Gastroesophageal sphincter (tissue), 4 donors: ENCODE results near the gene NFE2L3. TPM values are rescaled to one million over a fixed set of nuclear protein-coding genes. Genes with fewer than 3 reads are reported as not detected.
"Not testable (repeated sequence)": the region's sequence is repeated elsewhere in the genome, so short reads cannot be mapped to it uniquely, and the experiment has no call there.

Source experiments
- ATAC-seq: fragments of 150-250 bp; one replicate; pipeline ENCODE4 v1.9.1; 2016; ENCODE audit warnings: mild to moderate bottlenecking, moderate library complexity
- H3K27ac ChIP-seq, 4 donors: fragments of 200-600 bp; sonication (generic) in 3 of 4; 1 replicate in 3 of 4; 2 replicates in 1 of 4; pipeline ENCODE4 v1.5.1; 2016 to 2019
- H3K27me3 ChIP-seq: fragments of 200-600 bp; sonication (generic); one replicate; pipeline ENCODE4 v1.5.1; 2019
- H3K36me3 ChIP-seq, 2 donors: fragments of 200-600 bp; sonication (generic); one replicate each; pipeline ENCODE4 v1.5.1; 2019; ENCODE audit warnings: control low read depth in 1 of 2
- H3K4me1 ChIP-seq, 3 donors: fragments of 200-600 bp; sonication (generic); 1 replicate in 2 of 3; 2 replicates in 1 of 3; pipeline ENCODE4 v1.5.1; 2016 to 2019; ENCODE audit warnings: control low read depth in 2 of 3
- H3K4me3 ChIP-seq, 2 donors: fragments of 200-600 bp; sonication (generic); one replicate each; pipeline ENCODE4 v1.5.1; 2019; ENCODE audit warnings: mild to moderate bottlenecking in 1 of 2, moderate library complexity in 1 of 2
- H3K9me3 ChIP-seq, 3 donors: fragments of 200-600 bp; sonication (generic); one replicate each; pipeline ENCODE4 v1.5.1; 2017 to 2019; ENCODE audit warnings: control low read depth in 2 of 3
- EP300 ChIP-seq: sonication (generic); formaldehyde crosslinking; IDR thresholded peaks from one replicate; pipeline ENCODE4 v1.6.1; 2017; ENCODE audit warnings: antibody characterized with exemption, mild to moderate bottlenecking
- POLR2A ChIP-seq, 2 donors: fragments of 450-650 bp; IDR thresholded peaks; one replicate each; pipeline ENCODE4 v1.6.1; 2017; ENCODE audit warnings: antibody characterized with exemption in 2 of 2, mild to moderate bottlenecking in 2 of 2, moderate library complexity in 1 of 2
- POLR2AphosphoS5 ChIP-seq: sonication (generic); formaldehyde crosslinking; IDR thresholded peaks from one replicate; pipeline ENCODE4 v1.6.1; 2017; ENCODE audit warnings: antibody characterized with exemption
- WGBS, 2 donors: methylation state at CpG; one replicate each; pipeline ENCODE4 v1.1.5; 2018; ENCODE audit warnings: low coverage in 1 of 2; 5-methylcytosine and 5-hydroxymethylcytosine counted together
- total RNA-seq, 4 donors: library from RNA; depleted of rRNA; stranded (reverse); fragments of >200 nt; gene quantifications; one replicate each; pipeline ENCODE4 v1.1.0, GENCODE V29; 2016
- TF ChIP-seq, protein P1 (sequence below), 4 experiments: fragments of 200-600 bp in 2 of 4; fragments of 450-650 bp in 2 of 4; sonication (generic) in 1 of 4; IDR thresholded peaks; one replicate each; pipeline ENCODE4 v1.5.1; 2017 to 2019; ENCODE audit warnings: antibody characterized with exemption in 4 of 4, mild to moderate bottlenecking in 2 of 4, moderate library complexity in 2 of 4

NFE2L3 gene
- total RNA-seq, 4 donors from 2014 or later: 0.62 to 4.4 (median 2.2) TPM

DNA sequence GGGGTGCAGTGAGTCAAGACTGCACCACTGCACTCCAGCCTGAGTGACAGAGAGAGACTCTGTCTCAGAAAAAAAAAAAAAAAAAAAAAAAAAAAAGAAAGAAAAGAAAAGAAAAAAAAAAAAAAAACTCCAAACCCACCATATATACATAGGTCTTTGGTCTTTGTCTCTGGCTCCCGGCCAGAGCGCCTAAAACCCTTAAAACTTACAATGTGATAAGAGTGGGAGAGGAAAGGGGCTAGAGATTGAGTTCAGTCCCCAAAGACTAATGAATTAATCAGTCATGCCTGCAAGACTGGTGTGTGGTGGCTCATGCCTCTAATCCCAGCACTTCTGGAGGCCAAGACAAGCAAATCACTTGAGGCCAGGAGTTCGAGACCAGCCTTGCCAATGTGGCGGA is 6.8 kb upstream of the NFE2L3 start:
- H3K27me3 ChIP-seq: peaks cover 21% of the 10 kb centered on the region
- H3K4me1 ChIP-seq: no peaks in the 10 kb centered on the region
- H3K4me3 ChIP-seq: no peak overlapping the region
- ATAC-seq: no peak
- no peaks in the 10 kb centered on the region for H3K9me3 ChIP-seq
- no peaks in the 10 kb centered on the region for H3K36me3 ChIP-seq
- no peak overlapping the region for H3K27ac ChIP-seq
- WGBS, 2 donors: 65% methylated on average over 3 of the region's 4 CpGs; no CpG with 5 or more reads in 1 of the 2 donors
- TF ChIP-seq, protein P1, sequence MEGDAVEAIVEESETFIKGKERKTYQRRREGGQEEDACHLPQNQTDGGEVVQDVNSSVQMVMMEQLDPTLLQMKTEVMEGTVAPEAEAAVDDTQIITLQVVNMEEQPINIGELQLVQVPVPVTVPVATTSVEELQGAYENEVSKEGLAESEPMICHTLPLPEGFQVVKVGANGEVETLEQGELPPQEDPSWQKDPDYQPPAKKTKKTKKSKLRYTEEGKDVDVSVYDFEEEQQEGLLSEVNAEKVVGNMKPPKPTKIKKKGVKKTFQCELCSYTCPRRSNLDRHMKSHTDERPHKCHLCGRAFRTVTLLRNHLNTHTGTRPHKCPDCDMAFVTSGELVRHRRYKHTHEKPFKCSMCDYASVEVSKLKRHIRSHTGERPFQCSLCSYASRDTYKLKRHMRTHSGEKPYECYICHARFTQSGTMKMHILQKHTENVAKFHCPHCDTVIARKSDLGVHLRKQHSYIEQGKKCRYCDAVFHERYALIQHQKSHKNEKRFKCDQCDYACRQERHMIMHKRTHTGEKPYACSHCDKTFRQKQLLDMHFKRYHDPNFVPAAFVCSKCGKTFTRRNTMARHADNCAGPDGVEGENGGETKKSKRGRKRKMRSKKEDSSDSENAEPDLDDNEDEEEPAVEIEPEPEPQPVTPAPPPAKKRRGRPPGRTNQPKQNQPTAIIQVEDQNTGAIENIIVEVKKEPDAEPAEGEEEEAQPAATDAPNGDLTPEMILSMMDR (IDR thresholded peaks at IDR 0.05): no peak
- TF ChIP-seq EP300 (no peak), POLR2A (IDR thresholded peaks at IDR 0.05) (no peak)

DNA sequence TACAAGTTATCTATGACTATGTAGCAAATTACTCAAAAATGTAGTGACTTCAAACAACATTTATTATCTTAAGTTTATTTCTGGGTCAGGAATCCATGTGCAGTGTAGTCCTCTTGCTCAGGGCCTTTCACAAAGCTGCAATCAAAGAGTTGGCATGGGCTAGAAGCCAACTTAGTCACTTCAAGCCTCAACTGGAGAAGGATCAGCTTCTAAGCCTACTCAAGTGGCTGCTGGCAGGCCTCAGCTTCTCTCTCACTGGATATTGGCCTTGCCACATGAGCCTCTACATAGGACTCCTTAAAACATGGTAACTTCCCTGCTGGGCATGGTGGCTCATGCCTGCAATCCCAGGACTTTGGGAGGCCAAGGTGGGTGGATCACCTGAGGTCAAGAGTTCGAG is 5.0 kb upstream of the NFE2L3 start:
- H3K4me3 ChIP-seq: no peak overlapping the region
- ATAC-seq: no peak
- TF ChIP-seq, protein P1 (IDR thresholded peaks at IDR 0.05): no peak
- no peak for TF ChIP-seq POLR2A (IDR thresholded peaks at IDR 0.05)
- TF ChIP-seq EP300: no peak
- no peak for TF ChIP-seq POLR2AphosphoS5
- no peaks in the 10 kb centered on the region for H3K36me3 ChIP-seq
- H3K9me3 ChIP-seq: no peaks in the 10 kb centered on the region
- H3K4me1 ChIP-seq: peaks cover 0 to 5% (median 0%) of the 10 kb centered on the region in 3 donors
- no CpG with 5 or more reads among the region's 1 CpG for WGBS, 2 donors
- H3K27ac ChIP-seq: no peak overlapping the region
- peaks cover 39% of the 10 kb centered on the region for H3K27me3 ChIP-seq

DNA sequence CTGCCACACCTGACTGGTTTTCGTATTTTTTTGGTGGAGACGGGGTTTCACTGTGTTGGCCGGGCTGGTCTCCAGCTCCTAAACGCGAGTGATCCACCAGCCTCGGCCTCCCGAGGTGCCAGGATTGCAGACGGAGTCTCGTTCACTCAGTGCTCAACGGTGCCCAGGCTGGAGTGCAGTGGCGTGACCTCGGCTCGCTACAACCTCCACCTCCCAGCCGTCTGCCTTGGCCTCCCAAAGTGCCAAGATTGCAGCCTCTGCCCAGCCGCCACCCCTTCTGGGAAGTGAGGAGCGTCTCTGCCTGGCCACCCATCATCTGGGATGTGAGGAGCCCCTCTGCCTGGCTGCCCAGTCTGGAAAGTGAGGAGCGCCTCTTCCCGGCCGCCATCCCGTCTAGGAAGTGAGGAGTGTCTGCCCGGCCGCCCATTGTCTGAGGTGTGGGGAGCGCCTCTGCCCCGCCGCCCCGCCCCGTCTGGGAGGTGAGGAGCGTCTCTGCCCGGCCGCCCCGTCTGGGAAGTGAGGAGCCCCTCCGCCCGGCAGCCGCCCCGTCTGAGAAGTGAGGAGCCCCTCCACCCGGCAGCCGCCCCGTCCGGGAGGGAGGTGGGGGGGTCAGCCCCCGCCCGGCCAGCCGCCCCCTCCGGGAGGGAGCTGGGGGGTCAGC is 4.2 kb upstream of the NFE2L3 start:
- 86% methylated on average over 2 of the region's 43 CpGs; no CpG with 5 or more reads in 1 of the 2 donors for WGBS, 2 donors
- not testable (repeated sequence) for H3K9me3 ChIP-seq, H3K36me3 ChIP-seq, ATAC-seq, H3K4me3 ChIP-seq, H3K27ac ChIP-seq
- Histone ChIP-seq H3K4me1 (peaks cover 0 to 12% (median 0%) of the 10 kb centered on the region in 3 donors), H3K27me3 (peaks cover 47% of the 10 kb centered on the region)

DNA sequence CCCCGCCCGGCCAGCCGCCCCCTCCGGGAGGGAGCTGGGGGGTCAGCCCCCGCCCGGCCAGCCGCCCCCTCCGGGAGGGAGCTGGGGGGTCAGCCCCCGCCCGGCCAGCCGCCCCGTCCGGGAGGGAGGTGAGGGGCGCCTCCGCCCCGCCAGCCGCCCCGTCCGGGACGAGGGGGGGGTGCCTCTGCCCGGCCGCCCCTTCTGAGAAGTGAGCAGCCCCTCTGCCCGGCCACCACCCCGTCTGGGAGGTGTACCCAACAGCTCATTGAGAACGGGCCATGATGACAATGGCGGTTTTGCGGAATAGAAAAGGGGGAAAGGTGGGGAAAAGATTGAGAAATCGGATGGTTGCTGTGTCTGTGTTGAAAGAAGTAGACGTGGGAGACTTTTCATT is 3.7 kb upstream of the NFE2L3 start:
- not testable (repeated sequence) for H3K27ac ChIP-seq, ATAC-seq, H3K9me3 ChIP-seq, H3K36me3 ChIP-seq, H3K4me3 ChIP-seq
- H3K4me1 ChIP-seq: peaks cover 0 to 17% (median 0%) of the 10 kb centered on the region in 3 donors
- WGBS, 2 donors: 50% methylated on average over 1 of the region's 29 CpGs; no CpG with 5 or more reads in 1 of the 2 donors
- H3K27me3 ChIP-seq: peaks cover 52% of the 10 kb centered on the region

DNA sequence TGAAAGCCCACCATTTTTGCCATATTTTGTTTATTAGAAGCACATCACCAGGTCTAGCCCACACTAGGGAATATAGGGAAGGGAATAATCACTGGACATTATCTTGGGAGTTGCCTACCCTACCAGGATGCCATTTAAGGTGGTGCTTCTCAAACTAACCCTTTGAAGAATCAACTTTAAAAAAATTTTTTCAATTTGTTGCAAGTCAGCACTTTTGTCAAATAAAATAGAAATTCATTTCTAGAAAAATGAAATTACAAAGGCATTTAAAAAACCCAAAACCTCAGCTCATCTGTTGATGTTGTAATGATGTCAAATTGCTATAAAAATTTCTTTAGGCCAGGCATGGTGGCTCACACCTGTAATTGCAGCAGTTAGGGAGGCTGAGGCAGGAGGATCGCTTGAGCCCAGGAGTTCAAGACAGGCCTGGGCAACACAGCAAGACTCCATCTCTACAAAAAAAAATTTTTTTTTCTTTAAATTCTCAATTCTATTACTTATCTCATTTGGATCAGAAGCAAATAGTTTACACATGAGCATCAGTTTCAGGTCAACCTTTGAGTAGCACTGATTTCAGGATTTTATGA is 2.5 kb upstream of the NFE2L3 start:
- no peak for ATAC-seq
- WGBS, 2 donors: 75 to 100% methylated on average over 1 of the region's 1 CpG

DNA sequence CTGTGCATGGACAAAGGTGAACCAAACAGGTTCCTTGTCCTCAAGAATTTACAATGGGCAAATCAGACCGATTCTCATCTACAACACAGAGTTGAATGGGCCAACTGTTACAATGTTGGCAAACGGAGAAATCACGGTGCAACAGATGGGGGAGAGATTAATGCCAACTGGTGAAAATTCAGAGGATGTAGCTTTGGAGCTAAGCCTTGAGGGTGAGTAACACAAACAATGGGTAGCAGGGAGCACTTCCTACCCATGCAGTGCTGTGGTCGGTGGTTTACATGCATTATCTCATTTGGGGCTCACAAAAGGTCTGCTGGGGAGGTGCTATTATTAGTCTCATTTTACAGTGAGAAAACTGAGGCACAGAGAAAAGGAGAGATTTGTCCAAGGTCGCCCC is 902 bp upstream of the NFE2L3 start:
- Histone ChIP-seq H3K27me3 (peaks cover 57% of the 10 kb centered on the region), H3K4me3 (no peak overlapping the region), H3K27ac (no peak overlapping the region), H3K36me3 (no peaks in the 10 kb centered on the region), H3K4me1 (peaks cover 0 to 19% (median 0%) of the 10 kb centered on the region in 3 donors), H3K9me3 (no peaks in the 10 kb centered on the region)
- no peak for ATAC-seq
- WGBS, 2 donors: 68 to 76% methylated on average over 4 of the region's 5 CpGs
- no peak for TF ChIP-seq POLR2AphosphoS5
- TF ChIP-seq, protein P1 (IDR thresholded peaks at IDR 0.05): no peak
- TF ChIP-seq POLR2A (IDR thresholded peaks at IDR 0.05): no peak
- TF ChIP-seq EP300: no peak

More for the DNA sequence above, 2.5 kb upstream of the NFE2L3 start:
- no peaks in the 10 kb centered on the region for H3K9me3 ChIP-seq
- no peak overlapping the region for H3K4me3 ChIP-seq
- no peaks in the 10 kb centered on the region for H3K36me3 ChIP-seq
- H3K27ac ChIP-seq: no peak overlapping the region
- H3K4me1 ChIP-seq: peaks cover 0 to 19% (median 0%) of the 10 kb centered on the region in 3 donors
- H3K27me3 ChIP-seq: peaks cover 59% of the 10 kb centered on the region
- no peak for TF ChIP-seq EP300
- TF ChIP-seq POLR2AphosphoS5: no peak
- TF ChIP-seq POLR2A (IDR thresholded peaks at IDR 0.05): no peak
